ENCODE measurements around the gene SYT14. TPM values are rescaled to one million over a fixed set of nuclear protein-coding genes. Genes with fewer than 3 reads are reported as not detected.
"Not testable (repeated sequence)": the region's sequence is repeated elsewhere in the genome, so short reads cannot be mapped to it uniquely, and the experiment has no call there.

SYT14 gene
- total RNA-seq, 1 experiment from 2014 or later = 1.4 TPM

GRCh38 chr1:210104103-210104502 is 166.1 kb downstream of the SYT14 start:
- intact Hi-C loops (cut with micrococcal nuclease; ENCODE audit: unreplicated experiment) = no loop called here
- no peaks in the 10 kb centered on the region for H3K4me1 ChIP-seq (replicated peaks; ENCODE audit: insufficient read depth)
- H3K4me2 ChIP-seq = no peak overlapping the region
- H3K9me2 ChIP-seq (ENCODE audit: insufficient read depth) = no peaks in the 10 kb centered on the region
- POLR2A ChIA-PET (ENCODE audit: unreplicated experiment) = no interaction called here
- DNase-seq = no peak
- no peak overlapping the region for H3K27ac ChIP-seq
- no TSS peak for BruUV-seq (replicated peaks)
- TF ChIP-seq EZH2 (IDR thresholded peaks at IDR 0.05; ENCODE audit: low read depth) (no peak), CTCF (conservative IDR thresholded peaks at IDR 0.05) (no peak)
- no peaks in the 10 kb centered on the region for H3K27me3 ChIP-seq (ENCODE audit: insufficient read depth, low read depth)
- H3K9me3 ChIP-seq (ENCODE audit: insufficient read depth, low read depth) = no peaks in the 10 kb centered on the region; the same call in 1 of the 2 replicates
- no peaks in the 10 kb centered on the region for H3K36me3 ChIP-seq (ENCODE audit: low read depth)
- no peaks in the 10 kb centered on the region for H3K79me2 ChIP-seq (ENCODE audit: low read depth)
- H3F3A ChIP-seq (ENCODE audit: insufficient read depth, low read depth) = no peaks in the 10 kb centered on the region
- H3K4me3 ChIP-seq = no peak overlapping the region
- CTCF ChIA-PET = no interaction called here
- H4K20me1 ChIP-seq (ENCODE audit: insufficient read depth) = no peaks in the 10 kb centered on the region
- H2AFZ ChIP-seq = no peak overlapping the region

GRCh38 chr1:210112906-210113305 is 174.9 kb downstream of the SYT14 start:
- H3K4me1 ChIP-seq (replicated peaks; ENCODE audit: insufficient read depth); H3K27me3 ChIP-seq (ENCODE audit: insufficient read depth, low read depth); H3K27ac ChIP-seq; intact Hi-C loops (cut with micrococcal nuclease; ENCODE audit: unreplicated experiment); H3K9me3 ChIP-seq (ENCODE audit: insufficient read depth, low read depth); BruUV-seq (replicated peaks); H3F3A ChIP-seq (ENCODE audit: insufficient read depth, low read depth); H4K20me1 ChIP-seq (ENCODE audit: insufficient read depth); H3K36me3 ChIP-seq (ENCODE audit: low read depth); CTCF ChIA-PET; H3K4me2 ChIP-seq; POLR2A ChIA-PET (ENCODE audit: unreplicated experiment); H3K4me3 ChIP-seq; H2AFZ ChIP-seq; H3K9me2 ChIP-seq (ENCODE audit: insufficient read depth); H3K79me2 ChIP-seq (ENCODE audit: low read depth): not testable (repeated sequence)
- peak in 1 of 2 experiments; percentile 5 for DNase-seq

GRCh38 chr1:210117198-210117597 is 179.2 kb downstream of the SYT14 start:
- H3K79me2 ChIP-seq (ENCODE audit: low read depth) = no peaks in the 10 kb centered on the region
- no peaks in the 10 kb centered on the region for H3K9me3 ChIP-seq (ENCODE audit: insufficient read depth, low read depth)
- H3K4me1 ChIP-seq (replicated peaks; ENCODE audit: insufficient read depth) = no peaks in the 10 kb centered on the region
- H3K9me2 ChIP-seq (ENCODE audit: insufficient read depth) = no peaks in the 10 kb centered on the region
- CTCF ChIA-PET = no interaction called here
- TF ChIP-seq CTCF (conservative IDR thresholded peaks at IDR 0.05) (no peak), EZH2 (IDR thresholded peaks at IDR 0.05; ENCODE audit: low read depth) (no peak)
- H3K4me2 ChIP-seq = no peak overlapping the region
- H3K36me3 ChIP-seq (ENCODE audit: low read depth) = no peaks in the 10 kb centered on the region
- no peak overlapping the region for H2AFZ ChIP-seq
- intact Hi-C loops (cut with micrococcal nuclease; ENCODE audit: unreplicated experiment) = no loop called here
- BruUV-seq (replicated peaks) = no TSS peak
- H3K27ac ChIP-seq = no peak overlapping the region
- POLR2A ChIA-PET (ENCODE audit: unreplicated experiment) = no interaction called here
- H3F3A ChIP-seq (ENCODE audit: insufficient read depth, low read depth) = no peaks in the 10 kb centered on the region
- DNase-seq = no peak
- no peaks in the 10 kb centered on the region for H3K27me3 ChIP-seq (ENCODE audit: insufficient read depth, low read depth)
- H4K20me1 ChIP-seq (ENCODE audit: insufficient read depth) = no peaks in the 10 kb centered on the region
- H3K4me3 ChIP-seq = no peak overlapping the region

GRCh38 chr1:210117681-210118170 is 179.7 kb downstream of the SYT14 start:
- no peak for DNase-seq
- no peaks in the 10 kb centered on the region for H3K36me3 ChIP-seq (ENCODE audit: low read depth)
- no peaks in the 10 kb centered on the region for H4K20me1 ChIP-seq (ENCODE audit: insufficient read depth)
- H3K27ac ChIP-seq = no peak overlapping the region
- no peak for TF ChIP-seq CTCF (conservative IDR thresholded peaks at IDR 0.05)
- TF ChIP-seq EZH2 (IDR thresholded peaks at IDR 0.05; ENCODE audit: low read depth) = no peak
- intact Hi-C loops (cut with micrococcal nuclease; ENCODE audit: unreplicated experiment) = no loop called here
- no peaks in the 10 kb centered on the region for H3K27me3 ChIP-seq (ENCODE audit: insufficient read depth, low read depth)
- no peak overlapping the region for H3K4me2 ChIP-seq
- H3K4me1 ChIP-seq (replicated peaks; ENCODE audit: insufficient read depth) = no peaks in the 10 kb centered on the region
- ChIA-PET POLR2A (ENCODE audit: unreplicated experiment) (no interaction called here), CTCF (no interaction called here)
- no peak overlapping the region for H2AFZ ChIP-seq
- no peaks in the 10 kb centered on the region for H3K9me2 ChIP-seq (ENCODE audit: insufficient read depth)
- H3K4me3 ChIP-seq = no peak overlapping the region
- no peaks in the 10 kb centered on the region for H3F3A ChIP-seq (ENCODE audit: insufficient read depth, low read depth)
- no peaks in the 10 kb centered on the region for H3K79me2 ChIP-seq (ENCODE audit: low read depth)
- H3K9me3 ChIP-seq (ENCODE audit: insufficient read depth, low read depth) = no peaks in the 10 kb centered on the region
- no TSS peak for BruUV-seq (replicated peaks)
